GM12873 (cell line): Measurements from ENCODE around the gene RBM19.

Experiments used
- CTCF ChIP-seq: IDR thresholded peaks from 2 replicates; pipeline ENCODE4 v1.5.1; 2012; ENCODE audit warnings: low read depth, mild to moderate bottlenecking, moderate library complexity, low read length, control low read depth; ENCODE audit not compliant: insufficient read depth; ENCODE audit errors: missing control alignments

RBM19 gene

GRCh38 chr12:113894697-113895096 lies 71.4 kb downstream of the RBM19 start:
- TF ChIP-seq CTCF = no peak

- TF ChIP-seq CTCF = no peak
These were observed 72.9 kb downstream of the RBM19 start for GRCh38 chr12:113893221-113893620.

- TF ChIP-seq CTCF = no peak
These were observed 73.6 kb downstream of the RBM19 start for GRCh38 chr12:113892556-113892955.

- TF ChIP-seq CTCF = no peak
These were observed 74.2 kb downstream of the RBM19 start for GRCh38 chr12:113891739-113892520.

DNA sequence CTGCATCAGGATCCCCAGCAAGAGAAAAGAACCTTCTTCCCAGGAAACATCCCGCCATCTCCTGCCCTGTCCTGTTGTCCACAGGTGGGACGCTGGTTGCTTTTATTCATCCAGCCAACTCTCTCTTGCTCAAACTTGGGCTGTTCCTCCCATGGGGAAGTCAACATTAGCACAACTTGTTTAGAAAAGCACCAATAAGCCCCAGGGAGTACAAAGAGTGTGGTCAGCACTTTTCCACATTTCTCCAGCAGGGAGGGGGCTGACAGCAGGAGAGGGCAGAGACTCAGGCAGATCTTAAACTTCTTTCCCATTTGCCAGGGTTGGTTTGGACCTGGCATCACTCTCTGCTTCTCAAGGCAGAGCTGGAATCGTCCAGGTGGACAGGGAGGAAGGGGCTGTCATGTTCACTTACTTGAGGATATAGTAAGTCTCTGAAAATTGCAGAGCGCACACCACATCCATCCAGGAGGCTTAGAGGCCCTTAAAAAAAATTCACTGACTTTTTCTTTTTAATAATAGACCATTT lies 74.9 kb downstream of the RBM19 start:
- TF ChIP-seq CTCF = no peak

GRCh38 chr12:113889891-113890581 lies 76.1 kb downstream of the RBM19 start:
- TF ChIP-seq CTCF = no peak

- no peak for TF ChIP-seq CTCF
These were observed 77.0 kb downstream of the RBM19 start for GRCh38 chr12:113889076-113889475.
